HepG2 (cell line): ENCODE results near the gene HOXD9. TPM values are rescaled to one million over a fixed set of nuclear protein-coding genes. Genes with fewer than 3 reads are reported as not detected.

Source experiments
- EED ChIP-seq: sonication (generic); formaldehyde crosslinking; IDR thresholded peaks from 2 replicates; pipeline ENCODE4 v1.5.0; 2020; ENCODE audit warnings: mild to moderate bottlenecking, missing genetic modification reagents
- ESRRA ChIP-seq: sonication (generic); formaldehyde crosslinking; IDR thresholded peaks from 2 replicates; pipeline ENCODE4 v1.5.1; 2020; ENCODE audit warnings: mild to moderate bottlenecking, low read depth, missing genetic modification reagents
- HES4 ChIP-seq: sonication (generic); formaldehyde crosslinking; IDR thresholded peaks from 2 replicates; pipeline ENCODE4 v1.9.0; 2021; ENCODE audit warnings: mild to moderate bottlenecking, missing genetic modification reagents, borderline replicate concordance
- HNRNPLL ChIP-seq: fragments of 200-400 bp; formaldehyde crosslinking; IDR thresholded peaks from 2 replicates; pipeline ENCODE4 v1.6.1; 2017; ENCODE audit warnings: mild to moderate bottlenecking, low read depth, low read length; ENCODE audit not compliant: poor library complexity, severe bottlenecking
- MZF1 ChIP-seq: sonication (generic); formaldehyde crosslinking; IDR thresholded peaks from 2 replicates; pipeline ENCODE4 v1.8.1; 2023; ENCODE audit warnings: mild to moderate bottlenecking, missing genetic modification reagents, borderline replicate concordance
- NR2F1 ChIP-seq, 2 experiments: fragments of 450-650 bp in 1 of 2; formaldehyde crosslinking in 1 of 2; IDR thresholded peaks; 2 replicates each; pipeline versions ENCODE4 v1.5.0 to v1.6.1; 2016 to 2020; ENCODE audit warnings: mild to moderate bottlenecking in 1 of 2, missing compliant biosample characterization in 1 of 2, missing genetic modification reagents in 1 of 2, moderate library complexity in 1 of 2
- STAG1 ChIP-seq: sonication (generic); formaldehyde crosslinking; IDR thresholded peaks from 2 replicates; pipeline ENCODE4 v1.4.0; 2020; ENCODE audit warnings: missing genetic modification reagents
- TAF15 ChIP-seq: fragments of 200-400 bp; formaldehyde crosslinking; IDR thresholded peaks from one replicate; pipeline ENCODE4 v1.6.1; 2018; ENCODE audit warnings: mild to moderate bottlenecking, low read depth, low read length; ENCODE audit not compliant: poor library complexity, severe bottlenecking
- TCF7L2 ChIP-seq: IDR thresholded peaks from 2 replicates; pipeline ENCODE4 v1.6.1; 2011; ENCODE audit warnings: mild to moderate bottlenecking, low read depth, low read length, moderate library complexity
- TMF1 ChIP-seq: sonication (generic); formaldehyde crosslinking; IDR thresholded peaks from 2 replicates; pipeline ENCODE4 v1.8.1; 2022; ENCODE audit warnings: low read depth, missing genetic modification reagents
- TRIM24 ChIP-seq: sonication (generic); formaldehyde crosslinking; IDR thresholded peaks from 2 replicates; pipeline ENCODE4 v1.8.0; 2022; ENCODE audit warnings: mild to moderate bottlenecking, missing genetic modification reagents
- ZNF230 ChIP-seq: sonication (generic); formaldehyde crosslinking; IDR thresholded peaks from 2 replicates; pipeline ENCODE4 v1.4.0; 2020; ENCODE audit warnings: mild to moderate bottlenecking, missing genetic modification reagents
- ZNF501 ChIP-seq: sonication (generic); formaldehyde crosslinking; IDR thresholded peaks from 2 replicates; pipeline ENCODE4 v1.5.1; 2020; ENCODE audit warnings: mild to moderate bottlenecking, moderate library complexity, missing genetic modification reagents
- ZNF570 ChIP-seq: sonication (generic); formaldehyde crosslinking; IDR thresholded peaks from 2 replicates; pipeline ENCODE4 v1.4.0; 2020; ENCODE audit warnings: mild to moderate bottlenecking, missing genetic modification reagents, borderline replicate concordance
- ZNF724P ChIP-seq: sonication (generic); formaldehyde crosslinking; IDR thresholded peaks from 2 replicates; pipeline ENCODE4 v1.8.0; 2022; ENCODE audit warnings: missing genetic modification reagents, borderline replicate concordance
- polyA plus RNA-seq, 8 experiments: library from polyadenylated mRNA; depleted of rRNA in 3 of 8; stranded (reverse) in 7 of 8; unstranded in 1 of 8; fragments of >200 nt; fragmentation: Illumina TruSeq in 4 of 8; extraction: Trizol in 4 of 8; gene quantifications; 2 replicates each; pipeline versions ENCODE4 v1.2.1 to v1.2.3, GENCODE V29; 2011 to 2016; ENCODE audit warnings: low read depth in 4 of 8, missing spikeins in 1 of 8, mixed read lengths in 1 of 8; ENCODE audit not compliant: insufficient read depth in 1 of 8
- total RNA-seq, 5 experiments: library from RNA; depleted of rRNA; stranded (reverse); fragments of >200 nt; fragmentation: Illumina TruSeq; extraction: Trizol; gene quantifications; 2 replicates each; pipeline ENCODE4 v1.2.3, GENCODE V29; 2016; ENCODE audit warnings: low read depth in 1 of 5
- TF ChIP-seq, protein P1 (sequence below): IDR thresholded peaks from 2 replicates; pipeline ENCODE4 v1.6.1; 2016; ENCODE audit warnings: low read depth, control low read depth
- TF ChIP-seq, protein P2 (sequence below): sonication (generic); formaldehyde crosslinking; IDR thresholded peaks from 2 replicates; pipeline ENCODE4 v1.9.0; 2022; ENCODE audit warnings: missing genetic modification reagents, mild to moderate bottlenecking, borderline replicate concordance
- TF ChIP-seq, protein P3 (sequence below): sonication (generic); formaldehyde crosslinking; IDR thresholded peaks from 2 replicates; pipeline ENCODE4 v1.8.0; 2022; ENCODE audit warnings: missing genetic modification reagents, mild to moderate bottlenecking, borderline replicate concordance

HOXD9 gene
- total and polyA plus RNA-seq, 2 of the 13 experiments (the other 11 are each of a cell fraction or from before 2014, with no cell fraction given): not detected

- TF ChIP-seq HES4 (CRISPR knock-in tag) (0 out of 2 replicates have a peak, but pooled peaks have one; percentile 15), STAG1 (CRISPR knock-in tag) (peak; percentile 97), ZNF570 (CRISPR knock-in tag) (no peak), EED (0 out of 2 replicates have a peak, but pooled peaks have one; percentile 63), TMF1 (no peak), TRIM24 (CRISPR knock-in tag) (no peak), TCF7L2 (no peak), MZF1 (CRISPR knock-in tag) (0 out of 2 replicates have a peak, but pooled peaks have one; percentile 34), NR2F1 (CRISPR knock-in tag; IDR thresholded peaks at IDR 0.05) (no peak), HNRNPLL (peak; percentile 27), ZNF230 (0 out of 2 replicates have a peak, but pooled peaks have one; percentile 39), TAF15 (no peak), ZNF501 (peak; percentile 47; the same call in 1 of the 2 replicates), ZNF724P (CRISPR knock-in tag) (no peak), ESRRA (CRISPR knock-in tag) (no peak)
- TF ChIP-seq, protein P1, sequence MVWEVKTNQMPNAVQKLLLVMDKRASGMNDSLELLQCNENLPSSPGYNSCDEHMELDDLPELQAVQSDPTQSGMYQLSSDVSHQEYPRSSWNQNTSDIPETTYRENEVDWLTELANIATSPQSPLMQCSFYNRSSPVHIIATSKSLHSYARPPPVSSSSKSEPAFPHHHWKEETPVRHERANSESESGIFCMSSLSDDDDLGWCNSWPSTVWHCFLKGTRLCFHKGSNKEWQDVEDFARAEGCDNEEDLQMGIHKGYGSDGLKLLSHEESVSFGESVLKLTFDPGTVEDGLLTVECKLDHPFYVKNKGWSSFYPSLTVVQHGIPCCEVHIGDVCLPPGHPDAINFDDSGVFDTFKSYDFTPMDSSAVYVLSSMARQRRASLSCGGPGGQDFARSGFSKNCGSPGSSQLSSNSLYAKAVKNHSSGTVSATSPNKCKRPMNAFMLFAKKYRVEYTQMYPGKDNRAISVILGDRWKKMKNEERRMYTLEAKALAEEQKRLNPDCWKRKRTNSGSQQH: 0 out of 2 replicates have a peak, but pooled peaks have one; percentile 45
- TF ChIP-seq, protein P2, sequence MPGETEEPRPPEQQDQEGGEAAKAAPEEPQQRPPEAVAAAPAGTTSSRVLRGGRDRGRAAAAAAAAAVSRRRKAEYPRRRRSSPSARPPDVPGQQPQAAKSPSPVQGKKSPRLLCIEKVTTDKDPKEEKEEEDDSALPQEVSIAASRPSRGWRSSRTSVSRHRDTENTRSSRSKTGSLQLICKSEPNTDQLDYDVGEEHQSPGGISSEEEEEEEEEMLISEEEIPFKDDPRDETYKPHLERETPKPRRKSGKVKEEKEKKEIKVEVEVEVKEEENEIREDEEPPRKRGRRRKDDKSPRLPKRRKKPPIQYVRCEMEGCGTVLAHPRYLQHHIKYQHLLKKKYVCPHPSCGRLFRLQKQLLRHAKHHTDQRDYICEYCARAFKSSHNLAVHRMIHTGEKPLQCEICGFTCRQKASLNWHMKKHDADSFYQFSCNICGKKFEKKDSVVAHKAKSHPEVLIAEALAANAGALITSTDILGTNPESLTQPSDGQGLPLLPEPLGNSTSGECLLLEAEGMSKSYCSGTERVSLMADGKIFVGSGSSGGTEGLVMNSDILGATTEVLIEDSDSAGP (CRISPR knock-in tag): peak; percentile 68; the same call in 1 of the 2 replicates
- TF ChIP-seq, protein P3, sequence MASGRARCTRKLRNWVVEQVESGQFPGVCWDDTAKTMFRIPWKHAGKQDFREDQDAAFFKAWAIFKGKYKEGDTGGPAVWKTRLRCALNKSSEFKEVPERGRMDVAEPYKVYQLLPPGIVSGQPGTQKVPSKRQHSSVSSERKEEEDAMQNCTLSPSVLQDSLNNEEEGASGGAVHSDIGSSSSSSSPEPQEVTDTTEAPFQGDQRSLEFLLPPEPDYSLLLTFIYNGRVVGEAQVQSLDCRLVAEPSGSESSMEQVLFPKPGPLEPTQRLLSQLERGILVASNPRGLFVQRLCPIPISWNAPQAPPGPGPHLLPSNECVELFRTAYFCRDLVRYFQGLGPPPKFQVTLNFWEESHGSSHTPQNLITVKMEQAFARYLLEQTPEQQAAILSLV (CRISPR knock-in tag): peak; percentile 62; the same call in 1 of the 2 replicates
Measured at GRCh38 chr2:176085861-176086771, 36.4 kb upstream of the HOXD9 start (continued).
